ENCODE measurements around the gene EXOSC2.

The EXOSC2 gene

GRCh38 chr9:130688072-130688471, 5.5 kb upstream of the EXOSC2 start:
- no peak for TF ChIP-seq CTCF (IDR thresholded peaks at IDR 0.05; ENCODE audit: low read depth, low read length)
- TF ChIP-seq EZH2phosphoT487 (IDR thresholded peaks at IDR 0.05; ENCODE audit: low read depth): no peak
- H3K79me2 ChIP-seq (ENCODE audit: low read length): peaks cover under 1% of the 10 kb centered on the region; the same call in 1 of the 2 replicates
- H3K4me3 ChIP-seq (ENCODE audit: low read length): no peak overlapping the region
- no peak overlapping the region for H3K9ac ChIP-seq (ENCODE audit: low read length)
- peaks cover 36% of the 10 kb centered on the region for H3K4me1 ChIP-seq (ENCODE audit: low read length)
- H3K9me3 ChIP-seq (ENCODE audit: insufficient read depth, low read length): peaks cover 8% of the 10 kb centered on the region; the same call in 1 of the 2 replicates
- no peak overlapping the region for H2AFZ ChIP-seq (ENCODE audit: low read depth, low read length)
- no peak overlapping the region for H3K27ac ChIP-seq (ENCODE audit: low read length)
- H4K20me1 ChIP-seq (ENCODE audit: insufficient read depth, low read length): no peaks in the 10 kb centered on the region
- no peak overlapping the region for H3K4me2 ChIP-seq (ENCODE audit: low read length)
- H3K27me3 ChIP-seq (ENCODE audit: low read depth, low read length): no peaks in the 10 kb centered on the region
- no peaks in the 10 kb centered on the region for H3K36me3 ChIP-seq (replicated peaks; ENCODE audit: low read depth, low read length)

GRCh38 chr9:130689572-130689936, 4.0 kb upstream of the EXOSC2 start:
- peak overlapping the region; percentile 58 for H3K4me2 ChIP-seq (ENCODE audit: low read length)
- no peaks in the 10 kb centered on the region for H3K27me3 ChIP-seq (ENCODE audit: low read depth, low read length)
- H3K79me2 ChIP-seq (ENCODE audit: low read length): peaks cover 14% of the 10 kb centered on the region
- no peak for TF ChIP-seq EZH2phosphoT487 (IDR thresholded peaks at IDR 0.05; ENCODE audit: low read depth)
- no peak for TF ChIP-seq CTCF (IDR thresholded peaks at IDR 0.05; ENCODE audit: low read depth, low read length)
- H3K9me3 ChIP-seq (ENCODE audit: insufficient read depth, low read length): peaks cover 8% of the 10 kb centered on the region; the same call in 1 of the 2 replicates
- peak overlapping the region; percentile 61 for H3K4me3 ChIP-seq (ENCODE audit: low read length)
- peak overlapping the region; percentile 39 for H3K9ac ChIP-seq (ENCODE audit: low read length)
- H3K4me1 ChIP-seq (ENCODE audit: low read length): peaks cover 38% of the 10 kb centered on the region
- H4K20me1 ChIP-seq (ENCODE audit: insufficient read depth, low read length): no peaks in the 10 kb centered on the region
- peak overlapping the region; percentile 25 for H3K27ac ChIP-seq (ENCODE audit: low read length)
- H2AFZ ChIP-seq (ENCODE audit: low read depth, low read length): peak overlapping the region; percentile 63
- H3K36me3 ChIP-seq (replicated peaks; ENCODE audit: low read depth, low read length): no peaks in the 10 kb centered on the region

- Histone ChIP-seq H2AFZ (ENCODE audit: low read depth, low read length) (peak overlapping the region; percentile 63), H3K9me3 (ENCODE audit: insufficient read depth, low read length) (peaks cover 3% of the 10 kb centered on the region; the same call in 1 of the 2 replicates), H3K27me3 (ENCODE audit: low read depth, low read length) (no peaks in the 10 kb centered on the region), H3K36me3 (replicated peaks; ENCODE audit: low read depth, low read length) (peaks cover 2% of the 10 kb centered on the region), H3K4me1 (ENCODE audit: low read length) (peaks cover 42% of the 10 kb centered on the region), H3K4me2 (ENCODE audit: low read length) (peak overlapping the region; percentile 58), H3K4me3 (ENCODE audit: low read length) (peak overlapping the region; percentile 61), H3K9ac (ENCODE audit: low read length) (peak overlapping the region; percentile 39), H4K20me1 (ENCODE audit: insufficient read depth, low read length) (peaks cover 3% of the 10 kb centered on the region), H3K79me2 (ENCODE audit: low read length) (peaks cover 20% of the 10 kb centered on the region), H3K27ac (ENCODE audit: low read length) (peak overlapping the region; percentile 25)
- TF ChIP-seq CTCF (IDR thresholded peaks at IDR 0.05; ENCODE audit: low read depth, low read length) (no peak), EZH2phosphoT487 (IDR thresholded peaks at IDR 0.05; ENCODE audit: low read depth) (no peak)
Measured at GRCh38 chr9:130689937-130690700, 3.5 kb upstream of the EXOSC2 start.

GRCh38 chr9:130692321-130692720, 1.3 kb upstream of the EXOSC2 start:
- Histone ChIP-seq H2AFZ (ENCODE audit: low read depth, low read length) (no peak overlapping the region), H3K36me3 (replicated peaks; ENCODE audit: low read depth, low read length) (peaks cover 22% of the 10 kb centered on the region), H3K27ac (ENCODE audit: low read length) (no peak overlapping the region), H3K27me3 (ENCODE audit: low read depth, low read length) (no peaks in the 10 kb centered on the region), H3K4me3 (ENCODE audit: low read length) (no peak overlapping the region), H3K9me3 (ENCODE audit: insufficient read depth, low read length) (no peaks in the 10 kb centered on the region), H3K79me2 (ENCODE audit: low read length) (peaks cover 42% of the 10 kb centered on the region), H4K20me1 (ENCODE audit: insufficient read depth, low read length) (peaks cover 19% of the 10 kb centered on the region), H3K4me1 (ENCODE audit: low read length) (peaks cover 42% of the 10 kb centered on the region), H3K9ac (ENCODE audit: low read length) (no peak overlapping the region), H3K4me2 (ENCODE audit: low read length) (no peak overlapping the region)
- TF ChIP-seq CTCF (IDR thresholded peaks at IDR 0.05; ENCODE audit: low read depth, low read length): peak; percentile 10; the same call in 1 of the 2 replicates
- TF ChIP-seq EZH2phosphoT487 (IDR thresholded peaks at IDR 0.05; ENCODE audit: low read depth): no peak
